HG02642 (cell line): Measurements from ENCODE around the gene CDA.
"Not testable (repeated sequence)": the region's sequence is repeated elsewhere in the genome, so short reads cannot be mapped to it uniquely, and the experiment has no call there.

Experiments used
- ATAC-seq: cut with Tn5 transposase; IDR thresholded peaks from one replicate; pipeline ENCODE4 v1.9.1; 2021; ENCODE audit warnings: mild to moderate bottlenecking; ENCODE audit not compliant: unreplicated experiment, poor library complexity

The CDA gene

GRCh38 chr1:20584890-20585289, 4.0 kb upstream of the CDA start:
- no peak for ATAC-seq

GRCh38 chr1:20586953-20587660, 1.8 kb upstream of the CDA start:
- no peak for ATAC-seq

GRCh38 chr1:20587661-20588053, 1.2 kb upstream of the CDA start:
- no peak for ATAC-seq

- no peak for ATAC-seq
Measured at GRCh38 chr1:20589331-20590278, 708 bp downstream of the CDA start.

GRCh38 chr1:20590306-20590777, 1.4 kb downstream of the CDA start:
- ATAC-seq = no peak

- ATAC-seq = no peak
Measured at GRCh38 chr1:20593756-20594155, 4.9 kb downstream of the CDA start.

- ATAC-seq = no peak
Measured at GRCh38 chr1:20594746-20595145, 5.8 kb downstream of the CDA start.

- ATAC-seq = no peak
Measured at GRCh38 chr1:20596106-20596505, 7.2 kb downstream of the CDA start.

GRCh38 chr1:20597650-20598049, 8.8 kb downstream of the CDA start:
- no peak for ATAC-seq

- ATAC-seq = no peak
Measured at GRCh38 chr1:20600156-20600555, 11.3 kb downstream of the CDA start.

GRCh38 chr1:20601129-20601825, 12.4 kb downstream of the CDA start:
- no peak for ATAC-seq

- ATAC-seq = no peak
Measured at GRCh38 chr1:20602851-20603450, 14.1 kb downstream of the CDA start.

- ATAC-seq = no peak
Measured at GRCh38 chr1:20603504-20604464, 14.9 kb downstream of the CDA start.

- ATAC-seq = no peak
Measured at GRCh38 chr1:20604678-20605077, 15.8 kb downstream of the CDA start.

- ATAC-seq = not testable (repeated sequence)
Measured at GRCh38 chr1:20606801-20607570, 18.1 kb downstream of the CDA start.

- no peak for ATAC-seq
Measured at GRCh38 chr1:20609541-20609940, 20.6 kb downstream of the CDA start.

GRCh38 chr1:20610970-20611369, 22.1 kb downstream of the CDA start:
- ATAC-seq = no peak

- no peak for ATAC-seq
Measured at GRCh38 chr1:20611652-20612051, 22.8 kb downstream of the CDA start.
